Peyer's patch (tissue), 4 donors: ENCODE data around the gene IFFO2.

Source experiments
- CTCF ChIP-seq, 6 experiments: fragments of 450-650 bp in 4 of 6; fragments of 200-600 bp in 2 of 6; sonication (generic) in 1 of 6; IDR thresholded peaks; one replicate each; pipeline ENCODE4 v1.5.1; 2017 to 2019; ENCODE audit warnings: antibody characterized with exemption in 6 of 6, mild to moderate bottlenecking in 3 of 6, moderate library complexity in 1 of 6
- POLR2A ChIP-seq, 2 donors: fragments of 450-650 bp; IDR thresholded peaks; one replicate each; pipeline ENCODE4 v1.5.1; 2017; ENCODE audit warnings: antibody characterized with exemption in 2 of 2, mild to moderate bottlenecking in 2 of 2, moderate library complexity in 2 of 2

GRCh38 chr1:18868354-18868753 lies 88.1 kb downstream of the IFFO2 start:
- TF ChIP-seq CTCF (IDR thresholded peaks at IDR 0.05): no peak
- TF ChIP-seq POLR2A (IDR thresholded peaks at IDR 0.05): no peak
